Karpas-422 (cell line): Measurements from ENCODE around the gene AFTPH. TPM values are rescaled to one million over a fixed set of nuclear protein-coding genes. Genes with fewer than 3 reads are reported as not detected.

Experiments used
- DNase-seq: peaks from one replicate; pipeline ENCODE4 v3.0.0-alpha.2; 2015
- H2AFZ ChIP-seq: fragments of 200-600 bp; sonication (generic); 2 replicates; pipeline ENCODE4 v1.6.1; 2014; ENCODE audit warnings: antibody characterized with exemption, low read length, mixed read lengths
- H3K27ac ChIP-seq: fragments of 200-600 bp; sonication (generic); 2 replicates; pipeline ENCODE4 v1.5.1; 2014; ENCODE audit warnings: mild to moderate bottlenecking, low read length, moderate library complexity
- H3K27me3 ChIP-seq: fragments of 200-600 bp; sonication (generic); 2 replicates; pipeline ENCODE4 v1.6.1; 2014; ENCODE audit warnings: low read length, mixed read lengths
- H3K36me3 ChIP-seq: fragments of 200-600 bp; sonication (generic); 2 replicates; pipeline ENCODE4 v1.6.1; 2014; ENCODE audit warnings: low read length, mixed read lengths; ENCODE audit not compliant: insufficient read depth
- H3K4me1 ChIP-seq: fragments of 200-600 bp; sonication (generic); 2 replicates; pipeline ENCODE4 v1.6.1; 2014; ENCODE audit warnings: mild to moderate bottlenecking, low read length, mixed read lengths
- H3K4me2 ChIP-seq: fragments of 200-600 bp; sonication (generic); 2 replicates; pipeline ENCODE4 v1.6.1; 2014; ENCODE audit warnings: low read length, low read depth, mild to moderate bottlenecking; ENCODE audit not compliant: poor library complexity, severe bottlenecking
- H3K4me3 ChIP-seq: fragments of 200-600 bp; sonication (generic); 2 replicates; pipeline ENCODE4 v1.5.1; 2014; ENCODE audit warnings: mild to moderate bottlenecking, antibody characterized with exemption, low read length, mixed read lengths
- H3K79me2 ChIP-seq: fragments of 200-600 bp; sonication (generic); 2 replicates; pipeline ENCODE4 v1.6.1; 2014; ENCODE audit warnings: mild to moderate bottlenecking, low read length, mixed read lengths
- H3K9ac ChIP-seq: fragments of 200-600 bp; sonication (generic); 2 replicates; pipeline ENCODE4 v1.6.0; 2014; ENCODE audit warnings: low read length
- H3K9me2 ChIP-seq: fragments of 200-600 bp; sonication (generic), shearing (Covaris generic); replicated peaks from 2 replicates; pipeline ENCODE4 v1.6.0; 2014; ENCODE audit warnings: mild to moderate bottlenecking, low read length, moderate library complexity; ENCODE audit not compliant: insufficient read depth
- H3K9me3 ChIP-seq: fragments of 300-700, 200-600 bp; sonication (generic); 2 replicates; pipeline ENCODE4 v1.6.1; 2014; ENCODE audit warnings: low read length, mixed read lengths
- H4K20me1 ChIP-seq: fragments of 200-600 bp; sonication (generic); 2 replicates; pipeline ENCODE4 v1.6.1; 2014; ENCODE audit warnings: mild to moderate bottlenecking, antibody characterized with exemption, low read length, low read depth; ENCODE audit not compliant: insufficient read depth
- total RNA-seq: library from RNA; depleted of rRNA; stranded (reverse); fragments of >200 nt; shearing (Covaris generic); gene quantifications from 2 replicates; pipeline ENCODE4 v1.2.3, GENCODE V29; 2014; ENCODE audit warnings: low replicate concordance

Gene AFTPH
- total RNA-seq, 1 experiment from 2014 or later, result 124 TPM

GRCh38 chr2:64608867-64609226 is 84.7 kb downstream of the AFTPH start:
- H2AFZ ChIP-seq, result peak overlapping the region; percentile 78

GRCh38 chr2:64609227-64609941 is 85.3 kb downstream of the AFTPH start:
- Histone ChIP-seq H3K9ac (peak overlapping the region; percentile 85), H3K79me2 (no peaks in the 10 kb centered on the region), H3K27me3 (no peaks in the 10 kb centered on the region), H3K27ac (no peak overlapping the region), H4K20me1 (no peaks in the 10 kb centered on the region), H3K4me2 (peak overlapping the region; percentile 83), H3K36me3 (no peaks in the 10 kb centered on the region), H3K4me3 (peak overlapping the region; percentile 73), H3K4me1 (peaks cover 32% of the 10 kb centered on the region), H3K9me2 (no peaks in the 10 kb centered on the region), H3K9me3 (no peaks in the 10 kb centered on the region), H2AFZ (peak overlapping the region; percentile 96)
- DNase-seq, result peak; percentile 94

More at GRCh38 chr2:64608867-64609226, 84.7 kb downstream of the AFTPH start:
- Histone ChIP-seq H3K27me3 (no peaks in the 10 kb centered on the region), H3K4me3 (peak overlapping the region; percentile 73), H3K27ac (no peak overlapping the region), H3K4me2 (peak overlapping the region; percentile 83), H3K9ac (peak overlapping the region; percentile 85), H3K36me3 (no peaks in the 10 kb centered on the region), H3K9me3 (no peaks in the 10 kb centered on the region), H3K9me2 (no peaks in the 10 kb centered on the region), H3K4me1 (peaks cover 32% of the 10 kb centered on the region), H3K79me2 (no peaks in the 10 kb centered on the region), H4K20me1 (no peaks in the 10 kb centered on the region)
- peak; percentile 60 for DNase-seq

- Histone ChIP-seq H3K27me3 (no peaks in the 10 kb centered on the region), H3K9me3 (no peaks in the 10 kb centered on the region), H4K20me1 (no peaks in the 10 kb centered on the region), H3K4me3 (peak overlapping the region; percentile 73), H3K4me2 (peak overlapping the region; percentile 83), H3K9ac (peak overlapping the region; percentile 85), H3K79me2 (no peaks in the 10 kb centered on the region), H3K4me1 (peaks cover 32% of the 10 kb centered on the region), H2AFZ (peak overlapping the region; percentile 96), H3K9me2 (no peaks in the 10 kb centered on the region), H3K36me3 (no peaks in the 10 kb centered on the region), H3K27ac (no peak overlapping the region)
- no peak for DNase-seq
These were observed 85.8 kb downstream of the AFTPH start for GRCh38 chr2:64609942-64610281.

DNA sequence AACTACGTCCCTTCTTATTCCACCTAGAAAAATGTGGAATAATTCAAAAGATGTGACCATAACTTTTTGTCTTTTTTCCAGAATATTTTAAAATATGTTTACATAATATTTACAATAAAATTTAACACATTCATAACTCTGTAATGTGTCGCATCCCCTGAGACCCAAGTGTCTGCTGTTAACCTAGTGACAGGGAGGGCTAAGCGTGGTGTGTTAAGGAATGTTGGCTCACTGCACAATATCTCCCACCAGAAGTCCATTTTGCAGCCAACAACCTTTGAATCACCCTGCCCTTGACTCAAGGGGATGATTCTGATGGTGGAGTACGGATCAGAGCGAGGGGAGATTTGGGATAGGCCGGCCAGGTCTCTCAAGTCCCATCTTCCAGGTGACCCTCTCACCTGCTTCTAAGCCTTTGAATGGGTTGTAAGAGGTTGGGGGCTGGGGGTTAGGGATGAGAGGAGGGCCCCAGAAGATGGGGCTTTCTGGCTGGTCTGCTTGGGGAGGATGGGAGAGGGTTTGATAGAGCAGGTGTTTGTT is 86.3 kb downstream of the AFTPH start:
- Histone ChIP-seq H3K79me2 (no peaks in the 10 kb centered on the region), H2AFZ (no peak overlapping the region), H3K9me3 (no peaks in the 10 kb centered on the region), H3K4me1 (peaks cover 32% of the 10 kb centered on the region), H3K9ac (no peak overlapping the region), H4K20me1 (no peaks in the 10 kb centered on the region), H3K4me2 (peak overlapping the region; percentile 83), H3K27me3 (no peaks in the 10 kb centered on the region), H3K9me2 (no peaks in the 10 kb centered on the region), H3K4me3 (no peak overlapping the region), H3K27ac (no peak overlapping the region), H3K36me3 (no peaks in the 10 kb centered on the region)
- no peak for DNase-seq

DNA sequence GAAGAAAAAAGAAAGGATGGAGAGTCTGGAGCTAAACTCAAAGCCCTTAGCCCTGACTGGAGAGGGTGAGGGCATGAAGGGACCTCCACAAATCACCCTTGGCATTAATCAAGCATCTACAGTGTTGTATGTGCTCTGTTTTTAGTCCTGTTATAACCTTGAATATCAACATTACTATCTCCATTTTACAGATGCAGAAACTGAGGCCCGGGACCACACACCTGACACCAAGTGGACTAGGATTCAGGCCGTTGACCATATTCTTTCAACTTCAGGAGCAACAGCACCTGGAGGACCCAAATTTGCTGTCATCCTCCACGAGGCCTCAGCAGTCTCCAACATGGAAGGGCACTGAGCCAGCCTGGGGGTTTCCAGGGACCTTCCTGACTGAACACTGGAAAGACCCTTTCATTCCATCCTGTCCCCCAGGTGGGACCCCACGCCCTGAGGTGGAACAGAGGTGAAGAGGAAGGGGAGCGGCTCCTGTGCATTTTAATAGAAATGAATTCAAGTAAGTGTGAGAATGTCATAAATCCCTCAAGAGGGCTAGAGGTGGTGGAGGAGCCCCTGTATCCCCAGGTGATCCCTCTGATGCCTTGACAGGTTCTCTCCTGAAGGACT is 88.6 kb downstream of the AFTPH start:
- Histone ChIP-seq H3K27ac (no peak overlapping the region), H3K4me3 (no peak overlapping the region), H4K20me1 (no peaks in the 10 kb centered on the region), H3K79me2 (no peaks in the 10 kb centered on the region), H3K4me1 (peaks cover 18% of the 10 kb centered on the region), H3K9me2 (no peaks in the 10 kb centered on the region), H3K27me3 (no peaks in the 10 kb centered on the region), H3K36me3 (no peaks in the 10 kb centered on the region), H3K9me3 (no peaks in the 10 kb centered on the region), H3K4me2 (no peak overlapping the region), H3K9ac (no peak overlapping the region), H2AFZ (no peak overlapping the region)
- DNase-seq, result no peak

DNA sequence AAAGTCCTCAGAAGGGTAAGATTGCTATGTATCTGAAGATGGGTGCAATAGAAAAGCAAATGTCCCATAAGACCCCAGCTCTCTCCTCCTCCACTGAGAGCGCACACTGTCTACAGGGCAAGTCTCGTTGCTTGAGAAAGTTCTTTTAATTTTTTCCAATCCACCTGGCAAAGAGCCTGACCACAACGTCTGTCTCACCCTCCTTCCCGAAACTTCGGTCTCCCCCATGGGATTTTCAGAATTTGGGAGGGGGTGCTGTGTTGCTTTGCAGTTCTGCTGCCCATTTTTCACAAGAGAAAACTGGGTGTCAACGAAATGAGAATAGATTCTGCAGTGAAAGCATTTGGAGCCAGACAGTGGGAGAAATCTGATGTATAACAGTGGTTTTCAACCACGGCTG is 89.1 kb downstream of the AFTPH start:
- no peaks in the 10 kb centered on the region for H3K9me2 ChIP-seq
- DNase-seq, result no peak
- peaks cover 12% of the 10 kb centered on the region for H3K4me1 ChIP-seq
- H4K20me1 ChIP-seq, result no peaks in the 10 kb centered on the region
- H3K9me3 ChIP-seq, result no peaks in the 10 kb centered on the region
- no peaks in the 10 kb centered on the region for H3K27me3 ChIP-seq
- no peak overlapping the region for H3K4me2 ChIP-seq
- no peak overlapping the region for H2AFZ ChIP-seq
- H3K79me2 ChIP-seq, result no peaks in the 10 kb centered on the region
- H3K4me3 ChIP-seq, result no peak overlapping the region
- no peak overlapping the region for H3K9ac ChIP-seq
- H3K27ac ChIP-seq, result no peak overlapping the region
- no peaks in the 10 kb centered on the region for H3K36me3 ChIP-seq

GRCh38 chr2:64615192-64615763 is 91.2 kb downstream of the AFTPH start:
- no peak overlapping the region for H3K27ac ChIP-seq
- no peaks in the 10 kb centered on the region for H3K79me2 ChIP-seq
- no peaks in the 10 kb centered on the region for H3K9me3 ChIP-seq
- H3K9ac ChIP-seq, result no peak overlapping the region
- H3K36me3 ChIP-seq, result no peaks in the 10 kb centered on the region
- H3K9me2 ChIP-seq, result no peaks in the 10 kb centered on the region
- H2AFZ ChIP-seq, result no peak overlapping the region
- H3K4me1 ChIP-seq, result no peaks in the 10 kb centered on the region
- H4K20me1 ChIP-seq, result no peaks in the 10 kb centered on the region
- no peaks in the 10 kb centered on the region for H3K27me3 ChIP-seq
- H3K4me2 ChIP-seq, result no peak overlapping the region
- DNase-seq, result no peak
- no peak overlapping the region for H3K4me3 ChIP-seq

DNA sequence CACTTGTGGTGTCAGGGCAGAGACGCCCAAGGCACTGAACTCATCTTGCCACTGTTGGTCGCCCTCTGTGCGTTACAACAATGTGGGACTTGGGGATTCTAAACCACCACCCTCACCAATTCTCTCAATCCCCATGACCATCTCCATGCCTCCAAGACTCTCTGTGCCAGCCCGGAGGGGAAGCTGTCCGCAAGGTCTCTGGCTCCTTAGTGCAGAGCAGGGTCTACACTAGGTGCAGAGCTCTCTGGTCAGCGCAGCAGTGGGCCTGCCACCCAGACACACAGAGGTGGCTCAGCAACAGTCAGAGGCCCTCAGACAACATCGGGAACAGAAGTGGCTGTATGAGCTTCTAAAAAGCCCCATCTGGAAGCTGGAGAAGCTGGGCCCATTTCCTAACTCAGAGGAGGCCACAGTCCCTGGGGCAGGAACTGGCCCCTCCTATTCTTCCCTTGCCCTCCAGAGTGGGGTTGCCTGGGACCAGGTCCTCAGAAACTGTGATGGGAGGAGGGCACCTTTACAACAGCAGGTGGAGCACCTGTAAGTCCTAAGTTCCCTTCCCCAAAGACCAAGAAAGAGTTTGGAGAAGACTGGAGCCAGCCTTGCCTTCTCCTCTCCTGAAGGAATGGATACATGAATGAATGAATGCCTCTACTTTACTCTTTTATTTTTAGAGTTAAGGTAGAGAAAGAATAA is 91.9 kb downstream of the AFTPH start:
- Histone ChIP-seq H3K9me2 (no peaks in the 10 kb centered on the region), H3K4me1 (no peaks in the 10 kb centered on the region), H3K4me2 (no peak overlapping the region), H3K36me3 (no peaks in the 10 kb centered on the region), H3K4me3 (no peak overlapping the region), H2AFZ (no peak overlapping the region), H3K9me3 (no peaks in the 10 kb centered on the region), H4K20me1 (no peaks in the 10 kb centered on the region), H3K79me2 (no peaks in the 10 kb centered on the region), H3K9ac (no peak overlapping the region), H3K27ac (no peak overlapping the region), H3K27me3 (no peaks in the 10 kb centered on the region)
- DNase-seq, result no peak
